ENCODE results near the gene AFP. TPM values are rescaled to one million over a fixed set of nuclear protein-coding genes. Genes with fewer than 3 reads are reported as not detected.

Gene AFP
- total and polyA plus RNA-seq, 2 of the 13 experiments (the other 11 are each of a cell fraction or from before 2014, with no cell fraction given), result 9,434 to 13,105 TPM

DNA sequence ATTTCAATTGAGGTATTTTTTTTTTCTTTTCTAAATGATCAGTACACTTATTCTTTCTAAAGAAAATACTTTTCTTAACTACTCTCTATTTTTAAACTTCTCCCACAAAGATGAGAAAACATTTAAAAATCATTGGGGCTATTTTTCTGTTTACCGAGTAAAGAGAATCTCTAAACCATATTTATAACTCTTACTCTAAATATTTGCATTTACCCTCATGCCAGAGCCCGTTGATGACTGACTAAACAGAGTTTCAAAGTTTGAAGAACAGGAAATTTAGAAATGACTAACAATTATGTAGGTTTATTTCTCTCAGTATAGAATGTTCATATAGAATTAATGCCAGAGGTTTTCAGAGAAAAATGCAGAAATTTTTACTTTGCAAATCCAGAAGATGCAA lies 34.6 kb upstream of the AFP start (continued):
- no peak for TF ChIP-seq HNF4G (IDR thresholded peaks at IDR 0.05; ENCODE audit: borderline replicate concordance, low read depth, low read length)
- no peak for TF ChIP-seq HNF4G (CRISPR knock-in tag; IDR thresholded peaks at IDR 0.05; ENCODE audit: borderline replicate concordance, low read depth)
- peak; percentile 28; the same call in 1 of the 2 replicates for TF ChIP-seq RARA (CRISPR knock-in tag; IDR thresholded peaks at IDR 0.05)
- TF ChIP-seq HNRNPUL1 (IDR thresholded peaks at IDR 0.05; ENCODE audit: low read depth, low read length), result no peak
- no peak for TF ChIP-seq ZNF607 (CRISPR knock-in tag; IDR thresholded peaks at IDR 0.05; ENCODE audit: borderline replicate concordance)
- TF ChIP-seq LCORL (IDR thresholded peaks at IDR 0.05), result no peak
- no peak for TF ChIP-seq LCORL (CRISPR knock-in tag; IDR thresholded peaks at IDR 0.05)
- TF ChIP-seq TCF7 (IDR thresholded peaks at IDR 0.05; ENCODE audit: low read depth), result peak; percentile 21; the same call in 1 of the 2 replicates
- no peak for TF ChIP-seq ZNF430 (CRISPR knock-in tag; IDR thresholded peaks at IDR 0.05)
- peak; percentile 63; the same call in 1 of the 2 replicates for TF ChIP-seq GATAD2A (CRISPR knock-in tag; IDR thresholded peaks at IDR 0.05)
- no peak for TF ChIP-seq NCOA5 (CRISPR knock-in tag; IDR thresholded peaks at IDR 0.05)
- no peak for TF ChIP-seq RAD21 (CRISPR knock-in tag; IDR thresholded peaks at IDR 0.05)
- TF ChIP-seq MXD4 (CRISPR knock-in tag; IDR thresholded peaks at IDR 0.05), result no peak
- no peak for TF ChIP-seq ZNF816 (CRISPR knock-in tag; IDR thresholded peaks at IDR 0.05; ENCODE audit: borderline replicate concordance)
- TF ChIP-seq NFATC3 (CRISPR knock-in tag; IDR thresholded peaks at IDR 0.05), result no peak
- TF ChIP-seq ZFAT (CRISPR knock-in tag; conservative IDR thresholded peaks at IDR 0.05), result no peak
- TF ChIP-seq, protein P1, sequence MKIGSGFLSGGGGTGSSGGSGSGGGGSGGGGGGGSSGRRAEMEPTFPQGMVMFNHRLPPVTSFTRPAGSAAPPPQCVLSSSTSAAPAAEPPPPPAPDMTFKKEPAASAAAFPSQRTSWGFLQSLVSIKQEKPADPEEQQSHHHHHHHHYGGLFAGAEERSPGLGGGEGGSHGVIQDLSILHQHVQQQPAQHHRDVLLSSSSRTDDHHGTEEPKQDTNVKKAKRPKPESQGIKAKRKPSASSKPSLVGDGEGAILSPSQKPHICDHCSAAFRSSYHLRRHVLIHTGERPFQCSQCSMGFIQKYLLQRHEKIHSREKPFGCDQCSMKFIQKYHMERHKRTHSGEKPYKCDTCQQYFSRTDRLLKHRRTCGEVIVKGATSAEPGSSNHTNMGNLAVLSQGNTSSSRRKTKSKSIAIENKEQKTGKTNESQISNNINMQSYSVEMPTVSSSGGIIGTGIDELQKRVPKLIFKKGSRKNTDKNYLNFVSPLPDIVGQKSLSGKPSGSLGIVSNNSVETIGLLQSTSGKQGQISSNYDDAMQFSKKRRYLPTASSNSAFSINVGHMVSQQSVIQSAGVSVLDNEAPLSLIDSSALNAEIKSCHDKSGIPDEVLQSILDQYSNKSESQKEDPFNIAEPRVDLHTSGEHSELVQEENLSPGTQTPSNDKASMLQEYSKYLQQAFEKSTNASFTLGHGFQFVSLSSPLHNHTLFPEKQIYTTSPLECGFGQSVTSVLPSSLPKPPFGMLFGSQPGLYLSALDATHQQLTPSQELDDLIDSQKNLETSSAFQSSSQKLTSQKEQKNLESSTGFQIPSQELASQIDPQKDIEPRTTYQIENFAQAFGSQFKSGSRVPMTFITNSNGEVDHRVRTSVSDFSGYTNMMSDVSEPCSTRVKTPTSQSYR (CRISPR knock-in tag; IDR thresholded peaks at IDR 0.05; ENCODE audit: borderline replicate concordance), result no peak
- TF ChIP-seq ZNF557 (CRISPR knock-in tag; IDR thresholded peaks at IDR 0.05), result no peak
- no peak for TF ChIP-seq KAT8 (CRISPR knock-in tag; IDR thresholded peaks at IDR 0.05)
- TF ChIP-seq, protein P2, sequence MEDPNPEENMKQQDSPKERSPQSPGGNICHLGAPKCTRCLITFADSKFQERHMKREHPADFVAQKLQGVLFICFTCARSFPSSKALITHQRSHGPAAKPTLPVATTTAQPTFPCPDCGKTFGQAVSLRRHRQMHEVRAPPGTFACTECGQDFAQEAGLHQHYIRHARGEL (CRISPR knock-in tag; IDR thresholded peaks at IDR 0.05), result no peak
- TF ChIP-seq TBX3 (IDR thresholded peaks at IDR 0.05; ENCODE audit: borderline replicate concordance), result no peak
- TF ChIP-seq, protein P3, sequence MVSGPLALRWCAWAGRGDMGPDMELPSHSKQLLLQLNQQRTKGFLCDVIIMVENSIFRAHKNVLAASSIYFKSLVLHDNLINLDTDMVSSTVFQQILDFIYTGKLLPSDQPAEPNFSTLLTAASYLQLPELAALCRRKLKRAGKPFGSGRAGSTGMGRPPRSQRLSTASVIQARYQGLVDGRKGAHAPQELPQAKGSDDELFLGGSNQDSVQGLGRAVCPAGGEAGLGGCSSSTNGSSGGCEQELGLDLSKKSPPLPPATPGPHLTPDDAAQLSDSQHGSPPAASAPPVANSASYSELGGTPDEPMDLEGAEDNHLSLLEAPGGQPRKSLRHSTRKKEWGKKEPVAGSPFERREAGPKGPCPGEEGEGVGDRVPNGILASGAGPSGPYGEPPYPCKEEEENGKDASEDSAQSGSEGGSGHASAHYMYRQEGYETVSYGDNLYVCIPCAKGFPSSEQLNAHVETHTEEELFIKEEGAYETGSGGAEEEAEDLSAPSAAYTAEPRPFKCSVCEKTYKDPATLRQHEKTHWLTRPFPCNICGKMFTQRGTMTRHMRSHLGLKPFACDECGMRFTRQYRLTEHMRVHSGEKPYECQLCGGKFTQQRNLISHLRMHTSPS (CRISPR knock-in tag; IDR thresholded peaks at IDR 0.05; ENCODE audit: low read depth), result no peak
- no peak for TF ChIP-seq KDM1A (CRISPR knock-in tag; IDR thresholded peaks at IDR 0.05)
- TF ChIP-seq, protein P4, sequence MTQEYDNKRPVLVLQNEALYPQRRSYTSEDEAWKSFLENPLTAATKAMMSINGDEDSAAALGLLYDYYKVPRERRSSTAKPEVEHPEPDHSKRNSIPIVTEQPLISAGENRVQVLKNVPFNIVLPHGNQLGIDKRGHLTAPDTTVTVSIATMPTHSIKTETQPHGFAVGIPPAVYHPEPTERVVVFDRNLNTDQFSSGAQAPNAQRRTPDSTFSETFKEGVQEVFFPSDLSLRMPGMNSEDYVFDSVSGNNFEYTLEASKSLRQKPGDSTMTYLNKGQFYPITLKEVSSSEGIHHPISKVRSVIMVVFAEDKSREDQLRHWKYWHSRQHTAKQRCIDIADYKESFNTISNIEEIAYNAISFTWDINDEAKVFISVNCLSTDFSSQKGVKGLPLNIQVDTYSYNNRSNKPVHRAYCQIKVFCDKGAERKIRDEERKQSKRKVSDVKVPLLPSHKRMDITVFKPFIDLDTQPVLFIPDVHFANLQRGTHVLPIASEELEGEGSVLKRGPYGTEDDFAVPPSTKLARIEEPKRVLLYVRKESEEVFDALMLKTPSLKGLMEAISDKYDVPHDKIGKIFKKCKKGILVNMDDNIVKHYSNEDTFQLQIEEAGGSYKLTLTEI (CRISPR knock-in tag; conservative IDR thresholded peaks at IDR 0.05), result no peak
- no peak for TF ChIP-seq ZFP36L2 (CRISPR knock-in tag; IDR thresholded peaks at IDR 0.05)
- TF ChIP-seq, protein P5, sequence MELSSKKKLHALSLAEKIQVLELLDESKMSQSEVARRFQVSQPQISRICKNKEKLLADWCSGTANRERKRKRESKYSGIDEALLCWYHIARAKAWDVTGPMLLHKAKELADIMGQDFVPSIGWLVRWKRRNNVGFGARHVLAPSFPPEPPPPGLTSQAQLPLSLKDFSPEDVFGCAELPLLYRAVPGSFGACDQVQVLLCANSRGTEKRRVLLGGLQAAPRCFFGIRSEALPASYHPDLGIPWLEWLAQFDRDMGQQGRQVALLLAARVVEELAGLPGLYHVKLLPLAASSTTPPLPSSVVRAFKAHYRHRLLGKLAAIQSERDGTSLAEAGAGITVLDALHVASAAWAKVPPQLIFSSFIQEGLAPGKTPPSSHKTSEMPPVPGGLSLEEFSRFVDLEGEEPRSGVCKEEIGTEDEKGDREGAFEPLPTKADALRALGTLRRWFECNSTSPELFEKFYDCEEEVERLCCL (CRISPR knock-in tag; IDR thresholded peaks at IDR 0.05; ENCODE audit: borderline replicate concordance), result no peak
